ENCODE results near the gene PLAC1. TPM values are rescaled to one million over a fixed set of nuclear protein-coding genes. Genes with fewer than 3 reads are reported as not detected.

Gene PLAC1
- total RNA-seq, 1 experiment from 2014 or later, result 0.91 TPM

DNA sequence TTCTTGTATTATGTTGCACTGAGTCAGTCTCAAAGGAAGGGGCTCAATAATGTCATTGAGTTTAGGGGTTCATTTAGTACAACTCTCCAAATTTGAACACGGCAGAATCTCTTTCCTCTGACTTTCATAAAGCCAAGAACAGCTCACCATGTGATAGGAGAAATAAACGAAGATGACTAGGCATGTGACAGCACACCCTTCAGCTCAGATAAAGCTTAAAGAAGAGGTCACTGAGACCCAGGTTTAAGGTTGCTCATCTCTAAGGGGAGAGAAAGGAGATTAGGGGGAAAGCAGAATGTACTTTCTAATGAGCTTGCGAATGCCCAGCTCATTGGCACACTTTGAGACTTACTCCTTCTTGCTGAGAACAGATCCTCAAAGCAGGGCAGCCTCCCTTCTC, 89.0 kb downstream of the PLAC1 start:
- peaks cover 48% of the 10 kb centered on the region for H3K27me3 Mint-ChIP-seq (ENCODE audit: insufficient read depth, unreplicated experiment)
- no peak overlapping the region for H3K4me3 Mint-ChIP-seq (ENCODE audit: unreplicated experiment)
- H3K9me3 Mint-ChIP-seq (ENCODE audit: unreplicated experiment), result no peaks in the 10 kb centered on the region
- H3K36me3 Mint-ChIP-seq (ENCODE audit: insufficient read depth, unreplicated experiment), result no peaks in the 10 kb centered on the region
- DNase-seq (ENCODE audit: unreplicated experiment), result no peak
- peaks cover 29% of the 10 kb centered on the region for H3K4me1 Mint-ChIP-seq (ENCODE audit: insufficient read depth, unreplicated experiment)
- TF ChIP-seq, protein P1, sequence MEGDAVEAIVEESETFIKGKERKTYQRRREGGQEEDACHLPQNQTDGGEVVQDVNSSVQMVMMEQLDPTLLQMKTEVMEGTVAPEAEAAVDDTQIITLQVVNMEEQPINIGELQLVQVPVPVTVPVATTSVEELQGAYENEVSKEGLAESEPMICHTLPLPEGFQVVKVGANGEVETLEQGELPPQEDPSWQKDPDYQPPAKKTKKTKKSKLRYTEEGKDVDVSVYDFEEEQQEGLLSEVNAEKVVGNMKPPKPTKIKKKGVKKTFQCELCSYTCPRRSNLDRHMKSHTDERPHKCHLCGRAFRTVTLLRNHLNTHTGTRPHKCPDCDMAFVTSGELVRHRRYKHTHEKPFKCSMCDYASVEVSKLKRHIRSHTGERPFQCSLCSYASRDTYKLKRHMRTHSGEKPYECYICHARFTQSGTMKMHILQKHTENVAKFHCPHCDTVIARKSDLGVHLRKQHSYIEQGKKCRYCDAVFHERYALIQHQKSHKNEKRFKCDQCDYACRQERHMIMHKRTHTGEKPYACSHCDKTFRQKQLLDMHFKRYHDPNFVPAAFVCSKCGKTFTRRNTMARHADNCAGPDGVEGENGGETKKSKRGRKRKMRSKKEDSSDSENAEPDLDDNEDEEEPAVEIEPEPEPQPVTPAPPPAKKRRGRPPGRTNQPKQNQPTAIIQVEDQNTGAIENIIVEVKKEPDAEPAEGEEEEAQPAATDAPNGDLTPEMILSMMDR (IDR thresholded peaks at IDR 0.05; ENCODE audit: unreplicated experiment), result no peak
- intact Hi-C loops (cut with micrococcal nuclease), result no loop called here
- ChIA-PET POLR2A (no interaction called here), CTCF (interaction anchor here (0.7 kb wide), 1 partner anchor 234 kb away, joined by 3 read pairs; no protein-coding TSS in a partner anchor)
- H3K27ac Mint-ChIP-seq (ENCODE audit: low read depth, unreplicated experiment), result no peak overlapping the region
- BruUV-seq (replicated peaks), result no TSS peak

DNA sequence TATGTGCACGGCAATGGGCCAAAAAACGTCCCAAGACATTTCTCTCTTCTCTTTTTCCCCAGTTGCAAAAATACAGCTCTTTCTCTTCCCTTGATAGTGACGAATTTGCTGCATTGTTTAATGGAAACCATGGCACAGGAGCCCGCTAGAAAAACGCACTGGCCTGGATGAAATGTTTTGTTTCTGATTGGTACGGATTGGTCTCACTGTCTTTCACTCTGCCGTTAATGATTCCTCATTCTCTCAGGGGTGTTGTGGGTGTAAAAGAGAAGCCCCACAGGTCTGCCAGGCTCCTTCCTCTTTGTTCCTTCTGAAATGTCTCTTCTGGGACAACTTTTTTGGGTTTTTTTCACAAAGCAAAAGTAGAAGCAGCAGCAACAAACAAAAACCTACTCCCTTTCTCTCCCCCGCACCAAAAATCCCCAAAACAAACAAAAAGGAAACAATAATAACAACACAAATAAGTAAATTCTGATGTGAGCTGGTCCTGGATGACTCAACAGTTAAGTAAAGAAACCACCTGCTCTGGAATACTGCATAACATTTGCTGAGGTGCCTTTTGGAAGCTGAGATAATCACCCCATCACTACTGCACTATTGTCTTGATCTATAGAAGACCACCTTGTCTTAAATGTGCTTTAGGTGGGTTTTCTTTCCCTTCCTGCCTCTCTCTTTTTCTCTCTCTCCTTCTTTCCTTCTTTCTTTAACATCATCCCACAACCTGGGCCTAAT, 89.8 kb downstream of the PLAC1 start:
- H3K27ac Mint-ChIP-seq (ENCODE audit: low read depth, unreplicated experiment), result no peak overlapping the region
- H3K27me3 Mint-ChIP-seq (ENCODE audit: insufficient read depth, unreplicated experiment), result peaks cover 53% of the 10 kb centered on the region
- BruUV-seq (replicated peaks), result no TSS peak
- POLR2A ChIA-PET, result no interaction called here
- TF ChIP-seq, protein P1 (IDR thresholded peaks at IDR 0.05; ENCODE audit: unreplicated experiment), result no peak
- no peak for DNase-seq (ENCODE audit: unreplicated experiment)
- no peaks in the 10 kb centered on the region for H3K36me3 Mint-ChIP-seq (ENCODE audit: insufficient read depth, unreplicated experiment)
- H3K4me3 Mint-ChIP-seq (ENCODE audit: unreplicated experiment), result no peak overlapping the region
- CTCF ChIA-PET, result no interaction called here
- H3K9me3 Mint-ChIP-seq (ENCODE audit: unreplicated experiment), result no peaks in the 10 kb centered on the region
- intact Hi-C loops (cut with micrococcal nuclease), result no loop called here
- H3K4me1 Mint-ChIP-seq (ENCODE audit: insufficient read depth, unreplicated experiment), result peaks cover 23% of the 10 kb centered on the region

GRCh38 chrX:134566506-134566905, 91.8 kb downstream of the PLAC1 start:
- H3K36me3 Mint-ChIP-seq (ENCODE audit: insufficient read depth, unreplicated experiment), result no peaks in the 10 kb centered on the region
- no peak for DNase-seq (ENCODE audit: unreplicated experiment)
- H3K4me1 Mint-ChIP-seq (ENCODE audit: insufficient read depth, unreplicated experiment), result peaks cover 23% of the 10 kb centered on the region
- no peak overlapping the region for H3K27ac Mint-ChIP-seq (ENCODE audit: low read depth, unreplicated experiment)
- BruUV-seq (replicated peaks), result no TSS peak
- intact Hi-C loops (cut with micrococcal nuclease), result no loop called here
- POLR2A ChIA-PET, result no interaction called here
- H3K4me3 Mint-ChIP-seq (ENCODE audit: unreplicated experiment), result no peak overlapping the region
- TF ChIP-seq, protein P1 (IDR thresholded peaks at IDR 0.05; ENCODE audit: unreplicated experiment), result no peak
- peaks cover 9% of the 10 kb centered on the region for H3K9me3 Mint-ChIP-seq (ENCODE audit: unreplicated experiment)
- CTCF ChIA-PET, result no interaction called here
- H3K27me3 Mint-ChIP-seq (ENCODE audit: insufficient read depth, unreplicated experiment), result peaks cover 69% of the 10 kb centered on the region

DNA sequence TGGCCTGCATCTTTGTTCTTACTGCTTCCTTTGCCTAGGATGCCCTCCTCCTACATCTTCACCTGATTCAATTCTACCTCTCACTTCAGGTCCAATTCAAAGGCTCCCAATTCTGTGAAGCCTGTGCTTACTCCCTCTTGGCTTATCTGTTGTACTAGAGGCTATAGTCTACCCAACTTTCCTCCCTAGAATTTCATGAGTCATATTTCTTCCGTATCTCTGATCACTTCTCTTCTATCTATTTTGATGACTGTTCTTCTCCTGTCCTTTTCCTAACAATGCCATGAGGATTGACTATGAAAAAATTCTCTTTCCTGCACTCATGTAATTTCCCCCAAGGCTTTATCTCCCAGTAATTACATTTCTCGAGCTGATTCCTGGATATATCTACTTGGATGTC, 96.3 kb downstream of the PLAC1 start:
- DNase-seq (ENCODE audit: unreplicated experiment), result no peak
- H3K36me3 Mint-ChIP-seq (ENCODE audit: insufficient read depth, unreplicated experiment), result no peaks in the 10 kb centered on the region
- POLR2A ChIA-PET, result no interaction called here
- CTCF ChIA-PET, result interaction anchor here (0.9 to 1.1 kb wide), 2 partner anchors 9 to 11 kb away, joined by 3 read pairs; no protein-coding TSS in a partner anchor
- intact Hi-C loops (cut with micrococcal nuclease), result no loop called here
- H3K27me3 Mint-ChIP-seq (ENCODE audit: insufficient read depth, unreplicated experiment), result peaks cover 62% of the 10 kb centered on the region
- no TSS peak for BruUV-seq (replicated peaks)
- H3K27ac Mint-ChIP-seq (ENCODE audit: low read depth, unreplicated experiment), result no peak overlapping the region
- peaks cover 9% of the 10 kb centered on the region for H3K9me3 Mint-ChIP-seq (ENCODE audit: unreplicated experiment)
- TF ChIP-seq, protein P1 (IDR thresholded peaks at IDR 0.05; ENCODE audit: unreplicated experiment), result no peak
- H3K4me3 Mint-ChIP-seq (ENCODE audit: unreplicated experiment), result no peak overlapping the region
- H3K4me1 Mint-ChIP-seq (ENCODE audit: insufficient read depth, unreplicated experiment), result no peaks in the 10 kb centered on the region

Data from MCF 10A (cell line).